ENCODE measurements around the gene NCK1. TPM values are rescaled to one million over a fixed set of nuclear protein-coding genes. Genes with fewer than 3 reads are reported as not detected.

NCK1 gene
- total and polyA plus RNA-seq, 2 of the 13 experiments (the other 11 are each of a cell fraction or from before 2014, with no cell fraction given), result 14.7 to 30.4 TPM

DNA sequence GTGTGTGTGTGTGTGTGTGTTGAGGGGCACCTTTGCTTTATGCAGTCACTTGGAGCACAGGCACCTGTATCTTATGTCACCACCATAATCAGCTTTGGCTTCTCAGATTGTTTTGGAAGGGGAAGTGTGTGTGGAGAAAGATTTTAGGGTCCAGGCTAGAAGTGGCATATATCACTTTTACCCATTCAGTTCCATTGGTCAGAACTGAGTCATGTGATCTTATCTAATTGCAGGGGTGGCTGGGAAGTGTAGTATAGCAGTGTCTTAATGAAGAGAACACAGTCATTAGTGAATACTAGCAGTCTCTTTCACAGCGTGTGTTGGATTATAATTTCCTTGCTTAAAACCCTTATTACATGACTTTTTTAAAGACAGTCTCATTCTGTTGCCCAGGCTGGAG is 20.6 kb downstream of the NCK1 start (continued):
- TF ChIP-seq, protein P1, sequence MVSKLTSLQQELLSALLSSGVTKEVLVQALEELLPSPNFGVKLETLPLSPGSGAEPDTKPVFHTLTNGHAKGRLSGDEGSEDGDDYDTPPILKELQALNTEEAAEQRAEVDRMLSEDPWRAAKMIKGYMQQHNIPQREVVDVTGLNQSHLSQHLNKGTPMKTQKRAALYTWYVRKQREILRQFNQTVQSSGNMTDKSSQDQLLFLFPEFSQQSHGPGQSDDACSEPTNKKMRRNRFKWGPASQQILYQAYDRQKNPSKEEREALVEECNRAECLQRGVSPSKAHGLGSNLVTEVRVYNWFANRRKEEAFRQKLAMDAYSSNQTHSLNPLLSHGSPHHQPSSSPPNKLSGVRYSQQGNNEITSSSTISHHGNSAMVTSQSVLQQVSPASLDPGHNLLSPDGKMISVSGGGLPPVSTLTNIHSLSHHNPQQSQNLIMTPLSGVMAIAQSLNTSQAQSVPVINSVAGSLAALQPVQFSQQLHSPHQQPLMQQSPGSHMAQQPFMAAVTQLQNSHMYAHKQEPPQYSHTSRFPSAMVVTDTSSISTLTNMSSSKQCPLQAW (CRISPR knock-in tag; IDR thresholded peaks at IDR 0.05), result no peak
- TF ChIP-seq THAP11 (CRISPR knock-in tag; IDR thresholded peaks at IDR 0.05), result peak; percentile 76
- TF ChIP-seq, protein P2, sequence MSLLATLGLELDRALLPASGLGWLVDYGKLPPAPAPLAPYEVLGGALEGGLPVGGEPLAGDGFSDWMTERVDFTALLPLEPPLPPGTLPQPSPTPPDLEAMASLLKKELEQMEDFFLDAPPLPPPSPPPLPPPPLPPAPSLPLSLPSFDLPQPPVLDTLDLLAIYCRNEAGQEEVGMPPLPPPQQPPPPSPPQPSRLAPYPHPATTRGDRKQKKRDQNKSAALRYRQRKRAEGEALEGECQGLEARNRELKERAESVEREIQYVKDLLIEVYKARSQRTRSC (CRISPR knock-in tag; IDR thresholded peaks at IDR 0.05; ENCODE audit: low read depth), result no peak
- TF ChIP-seq, protein P3, sequence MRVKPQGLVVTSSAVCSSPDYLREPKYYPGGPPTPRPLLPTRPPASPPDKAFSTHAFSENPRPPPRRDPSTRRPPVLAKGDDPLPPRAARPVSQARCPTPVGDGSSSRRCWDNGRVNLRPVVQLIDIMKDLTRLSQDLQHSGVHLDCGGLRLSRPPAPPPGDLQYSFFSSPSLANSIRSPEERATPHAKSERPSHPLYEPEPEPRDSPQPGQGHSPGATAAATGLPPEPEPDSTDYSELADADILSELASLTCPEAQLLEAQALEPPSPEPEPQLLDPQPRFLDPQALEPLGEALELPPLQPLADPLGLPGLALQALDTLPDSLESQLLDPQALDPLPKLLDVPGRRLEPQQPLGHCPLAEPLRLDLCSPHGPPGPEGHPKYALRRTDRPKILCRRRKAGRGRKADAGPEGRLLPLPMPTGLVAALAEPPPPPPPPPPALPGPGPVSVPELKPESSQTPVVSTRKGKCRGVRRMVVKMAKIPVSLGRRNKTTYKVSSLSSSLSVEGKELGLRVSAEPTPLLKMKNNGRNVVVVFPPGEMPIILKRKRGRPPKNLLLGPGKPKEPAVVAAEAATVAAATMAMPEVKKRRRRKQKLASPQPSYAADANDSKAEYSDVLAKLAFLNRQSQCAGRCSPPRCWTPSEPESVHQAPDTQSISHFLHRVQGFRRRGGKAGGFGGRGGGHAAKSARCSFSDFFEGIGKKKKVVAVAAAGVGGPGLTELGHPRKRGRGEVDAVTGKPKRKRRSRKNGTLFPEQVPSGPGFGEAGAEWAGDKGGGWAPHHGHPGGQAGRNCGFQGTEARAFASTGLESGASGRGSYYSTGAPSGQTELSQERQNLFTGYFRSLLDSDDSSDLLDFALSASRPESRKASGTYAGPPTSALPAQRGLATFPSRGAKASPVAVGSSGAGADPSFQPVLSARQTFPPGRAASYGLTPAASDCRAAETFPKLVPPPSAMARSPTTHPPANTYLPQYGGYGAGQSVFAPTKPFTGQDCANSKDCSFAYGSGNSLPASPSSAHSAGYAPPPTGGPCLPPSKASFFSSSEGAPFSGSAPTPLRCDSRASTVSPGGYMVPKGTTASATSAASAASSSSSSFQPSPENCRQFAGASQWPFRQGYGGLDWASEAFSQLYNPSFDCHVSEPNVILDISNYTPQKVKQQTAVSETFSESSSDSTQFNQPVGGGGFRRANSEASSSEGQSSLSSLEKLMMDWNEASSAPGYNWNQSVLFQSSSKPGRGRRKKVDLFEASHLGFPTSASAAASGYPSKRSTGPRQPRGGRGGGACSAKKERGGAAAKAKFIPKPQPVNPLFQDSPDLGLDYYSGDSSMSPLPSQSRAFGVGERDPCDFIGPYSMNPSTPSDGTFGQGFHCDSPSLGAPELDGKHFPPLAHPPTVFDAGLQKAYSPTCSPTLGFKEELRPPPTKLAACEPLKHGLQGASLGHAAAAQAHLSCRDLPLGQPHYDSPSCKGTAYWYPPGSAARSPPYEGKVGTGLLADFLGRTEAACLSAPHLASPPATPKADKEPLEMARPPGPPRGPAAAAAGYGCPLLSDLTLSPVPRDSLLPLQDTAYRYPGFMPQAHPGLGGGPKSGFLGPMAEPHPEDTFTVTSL (CRISPR knock-in tag; IDR thresholded peaks at IDR 0.05; ENCODE audit: borderline replicate concordance), result no peak
- no peak for TF ChIP-seq SP140L (CRISPR knock-in tag; IDR thresholded peaks at IDR 0.05; ENCODE audit: borderline replicate concordance)
- no peak for TF ChIP-seq ZFYVE20 (CRISPR knock-in tag; IDR thresholded peaks at IDR 0.05; ENCODE audit: borderline replicate concordance, low read depth)
- no peak for TF ChIP-seq ELF3 (CRISPR knock-in tag; IDR thresholded peaks at IDR 0.05)
- no peak for TF ChIP-seq ETV5 (CRISPR knock-in tag; IDR thresholded peaks at IDR 0.05; ENCODE audit: borderline replicate concordance)
- TF ChIP-seq ZNF367 (CRISPR knock-in tag; IDR thresholded peaks at IDR 0.05; ENCODE audit: borderline replicate concordance), result no peak
- TF ChIP-seq, protein P4, sequence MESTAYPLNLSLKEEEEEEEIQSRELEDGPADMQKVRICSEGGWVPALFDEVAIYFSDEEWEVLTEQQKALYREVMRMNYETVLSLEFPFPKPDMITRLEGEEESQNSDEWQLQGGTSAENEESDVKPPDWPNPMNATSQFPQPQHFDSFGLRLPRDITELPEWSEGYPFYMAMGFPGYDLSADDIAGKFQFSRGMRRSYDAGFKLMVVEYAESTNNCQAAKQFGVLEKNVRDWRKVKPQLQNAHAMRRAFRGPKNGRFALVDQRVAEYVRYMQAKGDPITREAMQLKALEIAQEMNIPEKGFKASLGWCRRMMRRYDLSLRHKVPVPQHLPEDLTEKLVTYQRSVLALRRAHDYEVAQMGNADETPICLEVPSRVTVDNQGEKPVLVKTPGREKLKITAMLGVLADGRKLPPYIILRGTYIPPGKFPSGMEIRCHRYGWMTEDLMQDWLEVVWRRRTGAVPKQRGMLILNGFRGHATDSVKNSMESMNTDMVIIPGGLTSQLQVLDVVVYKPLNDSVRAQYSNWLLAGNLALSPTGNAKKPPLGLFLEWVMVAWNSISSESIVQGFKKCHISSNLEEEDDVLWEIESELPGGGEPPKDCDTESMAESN (CRISPR knock-in tag; conservative IDR thresholded peaks at IDR 0.05), result no peak
